ENCODE data around the gene SGCE.
A peak's percentile ranks its signal among the peaks of the same experiment; 100 is the strongest.

Gene SGCE

GRCh38 chr7:94657771-94658693 lies 2.1 kb upstream of the SGCE start:
- DNase-seq: peak; percentile 89

- peak; percentile 59 for DNase-seq
Observed at GRCh38 chr7:94656925-94657731, 1.2 kb upstream of the SGCE start.

DNA sequence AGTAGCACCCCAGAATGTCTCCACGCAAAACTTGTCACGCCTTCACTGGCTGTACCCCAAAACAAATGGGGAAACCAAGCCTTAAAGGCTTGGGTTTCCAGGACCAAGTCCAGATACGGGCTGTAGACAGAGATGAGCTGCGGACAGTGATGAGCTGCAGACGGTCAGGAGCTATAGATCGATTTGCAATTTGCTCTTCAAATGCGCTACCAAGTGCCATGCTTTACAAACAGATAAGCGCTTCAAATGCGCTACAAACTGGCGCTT lies 658 bp upstream of the SGCE start:
- DNase-seq: no peak

DNA sequence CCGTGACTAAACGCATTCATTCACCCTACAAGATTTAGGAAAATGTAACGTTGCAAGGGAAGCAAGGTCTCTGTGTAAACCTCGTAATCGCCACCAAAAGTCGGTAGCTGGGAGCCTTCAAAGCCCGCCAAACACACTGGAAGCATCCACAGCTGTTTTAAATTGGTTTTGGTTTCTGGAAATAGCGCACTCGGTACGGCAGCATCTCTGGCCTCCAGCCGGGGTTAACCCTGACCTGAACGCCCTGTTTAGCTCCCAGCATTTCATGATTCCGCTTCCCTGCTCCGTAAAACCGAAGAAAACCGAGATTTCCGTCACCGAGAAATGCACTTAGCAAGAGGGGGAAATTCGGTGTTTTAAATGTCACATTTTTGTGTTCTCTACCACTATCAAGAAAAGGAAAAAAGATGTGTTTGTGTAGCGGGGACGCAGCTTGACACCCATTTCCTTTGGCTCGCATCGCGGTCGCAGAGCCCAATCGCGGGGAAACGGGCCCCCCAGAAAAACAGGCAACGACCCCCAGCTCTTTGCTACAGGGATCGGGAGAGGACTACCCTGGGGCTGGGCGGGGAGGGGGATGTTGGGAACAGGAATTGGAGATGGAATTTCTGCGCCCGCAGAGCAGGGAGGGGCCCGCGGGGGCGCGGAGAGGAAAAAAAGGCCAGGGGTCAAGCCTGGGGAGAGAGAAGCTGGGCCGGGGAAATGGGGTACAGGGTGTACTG lies 646 bp downstream of the SGCE start:
- peak; percentile 91 for DNase-seq

GRCh38 chr7:94654783-94655125 lies 1.2 kb downstream of the SGCE start:
- peak; percentile 95 for DNase-seq

DNA sequence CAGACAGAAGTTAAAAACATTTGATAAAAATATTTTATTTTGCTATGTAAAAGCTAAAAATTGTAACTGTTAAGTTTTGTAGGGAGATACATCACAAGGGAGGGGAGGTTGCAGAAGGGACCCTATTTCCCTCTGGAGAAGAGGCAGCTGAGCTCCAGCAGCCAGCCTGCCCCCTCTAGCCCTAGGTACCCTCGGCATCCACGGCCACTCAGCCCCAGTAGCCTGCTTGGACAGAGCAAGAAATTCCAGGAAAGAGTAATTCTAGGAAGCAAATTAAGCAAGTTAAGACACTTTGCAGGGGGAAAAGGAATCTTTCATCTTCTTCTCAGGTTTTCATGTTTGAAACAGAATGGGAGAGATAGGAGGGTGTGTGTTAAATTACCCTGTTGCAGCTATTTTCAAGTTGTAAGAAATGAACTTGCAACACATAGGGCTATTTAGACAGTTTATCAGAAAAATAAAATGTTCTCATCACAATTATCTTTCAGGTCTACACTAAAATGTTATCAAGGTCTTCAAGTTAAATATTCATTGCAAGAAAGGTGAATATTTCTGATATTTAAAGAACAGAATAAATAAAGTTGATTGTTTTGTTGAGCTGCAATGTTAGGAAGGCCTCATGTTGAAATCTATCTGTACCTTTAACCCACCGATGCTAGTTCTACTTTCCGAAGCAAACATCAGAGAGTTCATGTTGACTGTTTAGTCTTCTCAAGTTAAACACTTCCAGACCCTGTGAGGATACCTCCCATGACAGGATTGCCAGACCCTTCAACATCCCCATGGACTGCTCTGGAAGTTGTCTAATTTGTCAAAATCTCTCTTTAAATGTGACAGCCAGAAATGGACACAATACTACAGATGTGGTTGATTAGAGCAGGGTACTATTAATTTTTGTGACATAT lies 5.5 kb downstream of the SGCE start:
- DNase-seq: peak; percentile 88

DNA sequence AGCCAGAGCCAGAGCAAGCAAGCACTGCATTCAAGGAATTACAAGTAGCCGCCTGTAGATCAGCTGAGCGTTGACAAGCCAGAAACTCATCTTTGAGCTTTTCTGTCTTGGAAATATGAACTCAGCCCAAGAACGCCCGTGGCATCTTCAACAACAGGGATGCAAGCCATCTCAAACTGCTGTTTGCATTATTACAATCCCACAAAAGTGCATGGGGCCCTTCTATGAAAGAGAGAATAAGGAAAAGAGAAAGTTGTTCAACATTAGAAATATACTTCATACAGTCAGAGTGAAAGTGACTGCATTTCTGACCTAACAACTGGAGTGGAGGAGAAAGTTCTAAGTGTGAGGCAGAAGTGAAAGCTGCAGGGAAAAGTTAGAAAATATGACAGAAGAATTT lies 6.5 kb downstream of the SGCE start:
- peak; percentile 74 for DNase-seq

GRCh38 chr7:94648731-94649130 lies 7.2 kb downstream of the SGCE start:
- peak; percentile 78 for DNase-seq

DNA sequence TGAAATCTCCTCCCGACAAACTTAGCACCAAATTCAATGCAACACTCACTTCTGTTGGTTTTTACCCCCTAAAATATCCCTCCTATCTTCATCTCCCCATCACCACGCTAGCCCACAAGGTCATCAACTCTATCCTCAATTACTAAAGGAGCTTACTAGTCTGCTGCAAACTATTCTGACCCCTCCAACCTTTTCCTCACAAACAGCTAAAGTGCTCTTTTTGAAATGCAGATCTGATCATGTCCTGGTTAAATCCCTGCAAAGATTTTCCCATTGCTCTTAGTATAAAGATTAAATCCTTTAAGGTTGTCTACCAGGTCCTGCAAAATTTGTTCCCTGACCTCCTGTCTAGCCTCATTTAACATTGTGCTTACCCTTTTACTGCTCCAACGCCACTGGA lies 8.6 kb downstream of the SGCE start:
- peak; percentile 55 for DNase-seq

- no peak for DNase-seq
Observed at GRCh38 chr7:94643771-94644545, 12.0 kb downstream of the SGCE start.

- no peak for DNase-seq
Observed at GRCh38 chr7:94642838-94643653, 12.9 kb downstream of the SGCE start.

GRCh38 chr7:94639384-94639783 lies 16.5 kb downstream of the SGCE start:
- no peak for DNase-seq

- DNase-seq: peak; percentile 73
Observed at GRCh38 chr7:94635687-94636086, 20.2 kb downstream of the SGCE start.

DNA sequence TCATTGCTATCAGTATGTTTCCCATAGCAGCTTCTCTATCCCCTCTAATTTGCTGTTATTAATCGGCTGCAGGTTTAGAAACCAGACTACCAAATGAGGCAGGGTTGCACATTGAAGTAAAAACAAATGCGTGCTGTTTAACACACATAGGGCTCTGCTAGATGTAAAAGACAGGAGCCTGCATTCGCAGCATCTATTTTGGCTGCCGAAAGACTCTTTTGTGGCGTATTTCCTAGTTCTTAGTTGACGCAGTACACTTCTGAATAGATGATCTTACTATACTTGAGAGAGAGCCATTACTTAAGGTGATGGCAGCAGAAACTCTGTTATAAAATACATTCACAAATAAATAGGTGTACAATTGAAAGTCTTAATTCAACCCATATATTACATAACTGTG lies 21.4 kb downstream of the SGCE start:
- peak; percentile 84 for DNase-seq

DNA sequence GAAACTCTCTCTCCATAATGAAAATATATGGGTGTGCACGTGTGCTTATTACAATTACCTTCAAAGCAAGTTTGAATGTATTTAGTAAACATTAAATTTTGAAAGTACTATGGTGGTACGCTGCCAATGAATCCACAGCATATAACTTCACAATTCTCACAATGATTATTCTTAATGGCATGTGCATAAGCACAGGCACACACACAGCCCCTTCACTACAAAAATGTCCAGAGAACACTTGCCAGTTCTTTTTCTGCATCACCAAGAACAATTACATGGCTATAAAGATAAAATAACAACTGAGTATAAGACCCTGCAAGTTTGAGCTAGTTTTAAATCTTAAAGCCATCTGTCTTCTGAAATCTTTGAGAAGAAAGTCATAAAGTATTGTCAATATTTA lies 22.2 kb downstream of the SGCE start:
- peak; percentile 92 for DNase-seq

GRCh38 chr7:94633014-94633341 lies 23.0 kb downstream of the SGCE start:
- DNase-seq: peak; percentile 97

DNA sequence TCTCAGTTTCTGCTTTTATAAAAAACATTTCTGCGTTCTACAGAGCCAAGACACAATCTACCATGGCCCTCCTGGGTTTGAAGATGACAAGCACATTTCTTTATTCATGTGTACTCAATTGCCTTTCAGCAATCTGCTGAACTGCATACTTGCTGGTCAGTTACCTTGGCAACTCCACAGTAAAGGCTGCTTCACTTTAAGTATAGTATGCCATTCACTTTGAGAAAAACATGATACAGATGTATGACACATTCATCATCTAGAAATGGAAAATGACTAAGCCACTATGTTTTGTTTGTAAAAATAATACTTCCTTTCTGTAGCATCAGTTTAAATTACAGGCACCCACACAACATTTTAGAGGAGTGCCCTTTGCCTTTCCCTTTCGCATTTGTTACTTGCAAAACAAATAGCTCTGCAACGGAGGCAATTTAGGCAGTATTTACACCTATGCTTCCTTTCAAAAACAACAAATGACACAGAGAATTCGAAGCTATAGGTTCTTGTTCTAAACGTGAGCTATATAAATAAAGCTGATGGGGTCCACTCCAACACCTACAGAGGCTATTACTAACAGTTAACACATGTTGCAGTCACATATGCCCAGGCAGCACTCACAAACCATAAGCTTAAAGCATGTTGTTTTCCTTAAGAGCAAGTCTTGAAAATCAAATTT lies 23.5 kb downstream of the SGCE start:
- DNase-seq: peak; percentile 98

DNA sequence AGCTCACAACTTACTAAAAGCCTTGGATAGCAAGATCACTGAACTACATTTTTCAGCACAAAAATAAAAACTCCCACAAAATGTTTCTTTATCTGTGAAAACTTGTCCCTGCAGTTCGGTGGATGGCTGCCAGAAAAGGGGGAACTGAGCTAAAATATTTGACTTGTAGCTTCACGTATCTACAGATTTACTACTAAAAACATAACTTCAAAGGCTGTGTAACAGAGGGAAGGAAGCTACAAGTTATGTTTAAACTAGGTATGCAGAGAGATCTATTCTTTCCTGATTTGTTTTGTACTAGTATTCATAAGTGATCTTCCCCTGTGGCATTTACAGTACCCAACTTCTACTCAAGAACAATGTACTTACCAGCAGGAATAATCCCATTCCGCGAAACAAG lies 25.1 kb downstream of the SGCE start:
- DNase-seq: peak; percentile 86

GRCh38 chr7:94623820-94624219 lies 32.1 kb downstream of the SGCE start:
- peak; percentile 80 for DNase-seq

- DNase-seq: no peak
Observed at GRCh38 chr7:94621120-94621519, 34.8 kb downstream of the SGCE start.
